ENCODE results near the gene SNX10.

Gene SNX10

DNA sequence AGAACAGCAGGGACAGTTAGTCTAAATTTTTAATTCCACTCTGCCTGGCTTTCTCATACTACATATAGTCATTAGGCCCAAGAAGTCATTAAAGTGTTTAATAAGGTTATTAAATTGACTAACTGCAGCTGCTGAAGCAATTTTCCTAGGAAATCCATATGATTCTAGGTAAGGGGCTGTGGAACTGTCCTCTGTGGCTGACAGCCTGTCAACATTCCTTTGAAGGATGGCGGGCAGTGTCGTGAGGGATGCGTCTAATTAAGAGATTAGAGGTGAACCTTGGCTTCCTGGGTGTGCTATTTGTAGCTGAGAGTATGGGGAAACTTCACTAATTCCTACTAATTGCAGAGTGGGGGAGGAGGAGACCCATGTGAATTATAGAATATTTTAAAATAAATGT, 64.6 kb downstream of the SNX10 start:
- no peak for DNase-seq (ENCODE audit: low spot score)
- Histone ChIP-seq H2BK5ac (ENCODE audit: low read length) (no peak overlapping the region), H2BK120ac (ENCODE audit: low read depth, low read length) (no peak overlapping the region), H3K18ac (ENCODE audit: low read length) (no peak overlapping the region), H4K8ac (ENCODE audit: low read depth, low read length) (no peak overlapping the region), H3K4me1 (ENCODE audit: control insufficient read depth in 2 of 2, insufficient read depth in 1 of 2, low read depth in 1 of 2, low read length in 2 of 2) (peaks cover 0 to 2% of the 10 kb centered on the region in 2 donors), H2BK12ac (ENCODE audit: low read length) (no peak overlapping the region), H3K23ac (ENCODE audit: low read depth, low read length, poor library complexity) (no peak overlapping the region), H3K27ac (replicated peaks; ENCODE audit: low read length) (no peak overlapping the region), H4K91ac (ENCODE audit: low read depth, low read length, poor library complexity) (no peak overlapping the region), H3K4me3 (ENCODE audit: low read length in 2 of 2) (no peak overlapping the region), H3K36me3 (replicated peaks in 1 of 2; ENCODE audit: control insufficient read depth in 2 of 2, insufficient read depth in 2 of 2, low read length in 2 of 2) (no peaks in the 10 kb centered on the region), H3K4ac (ENCODE audit: low read length) (no peak overlapping the region), H3K27me3 (ENCODE audit: control insufficient read depth in 3 of 3, insufficient read depth in 3 of 3, low read depth in 1 of 3, low read length in 3 of 3) (peaks cover 0 to 5% (median 0%) of the 10 kb centered on the region in 3 experiments), H3K14ac (ENCODE audit: low read length) (no peak overlapping the region), H3K9me3 (replicated peaks in 1 of 2; ENCODE audit: control insufficient read depth in 2 of 2, insufficient read depth in 1 of 2, low read depth in 1 of 2, low read length in 2 of 2) (no peaks in the 10 kb centered on the region), H2AFZ (ENCODE audit: low read length) (no peak overlapping the region), H3K4me2 (ENCODE audit: insufficient read depth, low read length, poor library complexity, severe bottlenecking) (no peak overlapping the region), H3K79me1 (ENCODE audit: low read depth, low read length) (no peaks in the 10 kb centered on the region), H2BK15ac (ENCODE audit: low read length) (no peak overlapping the region), H2AK5ac (ENCODE audit: low read depth, low read length) (no peak overlapping the region), H3K9ac (ENCODE audit: low read depth, low read length, poor library complexity) (no peak overlapping the region)
- WGBS, 2 donors (ENCODE audit: extremely low coverage in 2 of 2, insufficient read length in 2 of 2, insufficient replicate concordance in 1 of 2): no CpG with 5 or more reads among the region's 3 CpGs

GRCh38 chr7:26356929-26357798, 65.5 kb downstream of the SNX10 start:
- Histone ChIP-seq H3K27ac (replicated peaks; ENCODE audit: low read length) (no peak overlapping the region), H2BK15ac (ENCODE audit: low read length) (no peak overlapping the region), H2BK12ac (ENCODE audit: low read length) (no peak overlapping the region)

DNA sequence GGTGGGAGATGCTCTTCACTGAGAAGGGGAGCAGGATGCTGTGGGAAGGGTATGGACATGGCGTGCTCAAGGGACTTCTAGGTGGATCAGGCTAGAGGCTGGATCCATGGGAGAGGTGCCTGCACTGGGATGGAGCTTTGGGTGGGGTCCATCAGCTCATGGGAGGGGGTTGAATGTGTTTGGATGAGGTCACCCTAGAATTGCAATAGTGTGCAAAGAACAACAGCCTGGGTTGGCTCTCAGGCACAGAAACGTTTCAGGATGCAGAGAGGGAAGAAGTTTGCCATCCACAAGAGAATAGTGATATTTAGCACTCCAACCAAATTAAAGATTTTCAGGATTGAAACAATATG, 66.1 kb downstream of the SNX10 start:
- Histone ChIP-seq H2BK12ac (ENCODE audit: low read length) (no peak overlapping the region), H3K79me1 (ENCODE audit: low read depth, low read length) (no peaks in the 10 kb centered on the region), H3K14ac (ENCODE audit: low read length) (no peak overlapping the region), H4K91ac (ENCODE audit: low read depth, low read length, poor library complexity) (no peak overlapping the region), H3K23ac (ENCODE audit: low read depth, low read length, poor library complexity) (no peak overlapping the region), H2AFZ (ENCODE audit: low read length) (no peak overlapping the region), H4K8ac (ENCODE audit: low read depth, low read length) (no peak overlapping the region), H2BK120ac (ENCODE audit: low read depth, low read length) (no peak overlapping the region), H3K27me3 (ENCODE audit: control insufficient read depth in 3 of 3, insufficient read depth in 3 of 3, low read depth in 1 of 3, low read length in 3 of 3) (peaks cover 0 to 9% (median 0%) of the 10 kb centered on the region in 3 experiments), H3K36me3 (replicated peaks in 1 of 2; ENCODE audit: control insufficient read depth in 2 of 2, insufficient read depth in 2 of 2, low read length in 2 of 2) (no peaks in the 10 kb centered on the region), H3K27ac (replicated peaks; ENCODE audit: low read length) (no peak overlapping the region), H3K9ac (ENCODE audit: low read depth, low read length, poor library complexity) (no peak overlapping the region), H3K18ac (ENCODE audit: low read length) (no peak overlapping the region), H3K9me3 (replicated peaks in 1 of 2; ENCODE audit: control insufficient read depth in 2 of 2, insufficient read depth in 1 of 2, low read depth in 1 of 2, low read length in 2 of 2) (no peaks in the 10 kb centered on the region), H2AK5ac (ENCODE audit: low read depth, low read length) (no peak overlapping the region), H2BK5ac (ENCODE audit: low read length) (no peak overlapping the region), H3K4ac (ENCODE audit: low read length) (no peak overlapping the region), H2BK15ac (ENCODE audit: low read length) (no peak overlapping the region), H3K4me2 (ENCODE audit: insufficient read depth, low read length, poor library complexity, severe bottlenecking) (no peak overlapping the region), H3K4me1 (ENCODE audit: control insufficient read depth in 2 of 2, insufficient read depth in 1 of 2, low read depth in 1 of 2, low read length in 2 of 2) (peaks cover 0 to 2% of the 10 kb centered on the region in 2 donors), H3K4me3 (ENCODE audit: low read length in 2 of 2) (peak overlapping the region in 1 of 2 donors; percentile 43)
- WGBS, 2 donors (ENCODE audit: extremely low coverage in 2 of 2, insufficient read length in 2 of 2, insufficient replicate concordance in 1 of 2): no CpG with 5 or more reads among the region's 2 CpGs
- no peak for DNase-seq (ENCODE audit: low spot score)

More at GRCh38 chr7:26356929-26357798, 65.5 kb downstream of the SNX10 start:
- Histone ChIP-seq H3K14ac (ENCODE audit: low read length) (no peak overlapping the region), H4K91ac (ENCODE audit: low read depth, low read length, poor library complexity) (no peak overlapping the region), H2BK120ac (ENCODE audit: low read depth, low read length) (no peak overlapping the region), H3K9me3 (replicated peaks in 1 of 2; ENCODE audit: control insufficient read depth in 2 of 2, insufficient read depth in 1 of 2, low read depth in 1 of 2, low read length in 2 of 2) (no peaks in the 10 kb centered on the region), H3K79me1 (ENCODE audit: low read depth, low read length) (no peaks in the 10 kb centered on the region), H3K4ac (ENCODE audit: low read length) (no peak overlapping the region), H2AFZ (ENCODE audit: low read length) (no peak overlapping the region), H3K9ac (ENCODE audit: low read depth, low read length, poor library complexity) (no peak overlapping the region), H3K4me2 (ENCODE audit: insufficient read depth, low read length, poor library complexity, severe bottlenecking) (no peak overlapping the region), H4K8ac (ENCODE audit: low read depth, low read length) (no peak overlapping the region), H3K4me1 (ENCODE audit: control insufficient read depth in 2 of 2, insufficient read depth in 1 of 2, low read depth in 1 of 2, low read length in 2 of 2) (peaks cover 0 to 2% of the 10 kb centered on the region in 2 donors), H3K23ac (ENCODE audit: low read depth, low read length, poor library complexity) (no peak overlapping the region), H3K4me3 (ENCODE audit: low read length in 2 of 2) (no peak overlapping the region), H2AK5ac (ENCODE audit: low read depth, low read length) (no peak overlapping the region), H2BK5ac (ENCODE audit: low read length) (no peak overlapping the region), H3K27me3 (ENCODE audit: control insufficient read depth in 3 of 3, insufficient read depth in 3 of 3, low read depth in 1 of 3, low read length in 3 of 3) (peaks cover 0 to 5% (median 0%) of the 10 kb centered on the region in 3 experiments), H3K36me3 (replicated peaks in 1 of 2; ENCODE audit: control insufficient read depth in 2 of 2, insufficient read depth in 2 of 2, low read length in 2 of 2) (no peaks in the 10 kb centered on the region), H3K18ac (ENCODE audit: low read length) (no peak overlapping the region)
- WGBS, 2 donors (ENCODE audit: extremely low coverage in 2 of 2, insufficient read length in 2 of 2, insufficient replicate concordance in 1 of 2): no CpG with 5 or more reads among the region's 4 CpGs
- DNase-seq (ENCODE audit: low spot score): no peak

- Histone ChIP-seq H3K79me1 (ENCODE audit: low read depth, low read length) (no peaks in the 10 kb centered on the region), H2BK12ac (ENCODE audit: low read length) (no peak overlapping the region), H3K4me2 (ENCODE audit: insufficient read depth, low read length, poor library complexity, severe bottlenecking) (no peak overlapping the region), H3K27ac (replicated peaks; ENCODE audit: low read length) (no peak overlapping the region), H3K4ac (ENCODE audit: low read length) (no peak overlapping the region), H3K9me3 (replicated peaks in 1 of 2; ENCODE audit: control insufficient read depth in 2 of 2, insufficient read depth in 1 of 2, low read depth in 1 of 2, low read length in 2 of 2) (no peaks in the 10 kb centered on the region), H2BK120ac (ENCODE audit: low read depth, low read length) (no peak overlapping the region), H3K4me3 (ENCODE audit: low read length in 2 of 2) (no peak overlapping the region), H4K8ac (ENCODE audit: low read depth, low read length) (no peak overlapping the region), H2BK15ac (ENCODE audit: low read length) (no peak overlapping the region), H2BK5ac (ENCODE audit: low read length) (no peak overlapping the region), H2AFZ (ENCODE audit: low read length) (no peak overlapping the region), H3K4me1 (ENCODE audit: control insufficient read depth in 2 of 2, insufficient read depth in 1 of 2, low read depth in 1 of 2, low read length in 2 of 2) (peaks cover 2% of the 10 kb centered on the region in 2 donors), H4K91ac (ENCODE audit: low read depth, low read length, poor library complexity) (no peak overlapping the region), H3K36me3 (replicated peaks in 1 of 2; ENCODE audit: control insufficient read depth in 2 of 2, insufficient read depth in 2 of 2, low read length in 2 of 2) (no peaks in the 10 kb centered on the region), H3K18ac (ENCODE audit: low read length) (no peak overlapping the region), H3K9ac (ENCODE audit: low read depth, low read length, poor library complexity) (no peak overlapping the region), H3K27me3 (ENCODE audit: control insufficient read depth in 3 of 3, insufficient read depth in 3 of 3, low read depth in 1 of 3, low read length in 3 of 3) (peaks cover 0 to 8% (median 0%) of the 10 kb centered on the region in 3 experiments), H3K14ac (ENCODE audit: low read length) (no peak overlapping the region), H2AK5ac (ENCODE audit: low read depth, low read length) (no peak overlapping the region), H3K23ac (ENCODE audit: low read depth, low read length, poor library complexity) (no peak overlapping the region)
- DNase-seq (ENCODE audit: low spot score): no peak
- WGBS, 2 donors (ENCODE audit: extremely low coverage in 2 of 2, insufficient read length in 2 of 2, insufficient replicate concordance in 1 of 2): no CpG with 5 or more reads among the region's 3 CpGs
Measured at GRCh38 chr7:26360650-26361049, 69.0 kb downstream of the SNX10 start.

All from neuronal stem cell (in vitro differentiated cells).